AG04449 (cell line): Measurements from ENCODE around the gene EXOC6B.

Source experiments
- CTCF ChIA-PET: fragments of 350-600 bp; formaldehyde crosslinking; extraction: SDS; loops from one replicate; lab custom pipeline; 2021; ENCODE audit warnings: antibody characterized with exemption; lab: Yijun Ruan, JAX
- POLR2A ChIA-PET: fragments of 400-600, 350-600 bp; formaldehyde crosslinking; extraction: SDS; loops from one replicate; lab custom pipeline; 2020; ENCODE audit warnings: antibody characterized with exemption, inconsistent platforms; lab: Yijun Ruan, JAX
- DNase-seq: peaks from one replicate; pipeline ENCODE4 v3.0.0-alpha.2; 2010; ENCODE audit warnings: low read depth, low spot score
- H3K4me3 ChIP-seq: 2 replicates; pipeline ENCODE4 v1.5.1; 2011; ENCODE audit warnings: low read depth, mild to moderate bottlenecking, control low read depth, low read length
- CTCF ChIP-seq: IDR thresholded peaks from one replicate; pipeline ENCODE4 v1.5.1; 2011; ENCODE audit warnings: mild to moderate bottlenecking, moderate library complexity, low read length, control low read depth, inconsistent platforms; ENCODE audit not compliant: insufficient read depth; ENCODE audit errors: missing control alignments

Gene EXOC6B

GRCh38 chr2:72367530-72368225 lies 458.2 kb downstream of the EXOC6B start:
- H3K4me3 ChIP-seq = no peak overlapping the region
- peak; percentile 61 for TF ChIP-seq CTCF
- CTCF ChIA-PET = interaction anchor here (1.0 to 1.1 kb wide), 3 partner anchors 8 to 43 kb away, joined by 4 read pairs; no protein-coding TSS in a partner anchor
- DNase-seq = peak; percentile 89
- POLR2A ChIA-PET = interaction anchor here (0.6 kb wide), 1 partner anchor 238 kb away, joined by 3 read pairs; no protein-coding TSS in a partner anchor

GRCh38 chr2:72363406-72363805 lies 462.4 kb downstream of the EXOC6B start:
- no peak for TF ChIP-seq CTCF
- ChIA-PET POLR2A (no interaction called here), CTCF (no interaction called here)
- no peak overlapping the region for H3K4me3 ChIP-seq
- DNase-seq = no peak

- ChIA-PET POLR2A (no interaction called here), CTCF (no interaction called here)
- no peak for DNase-seq
- no peak for TF ChIP-seq CTCF
- no peak overlapping the region for H3K4me3 ChIP-seq
These were observed 463.1 kb downstream of the EXOC6B start for GRCh38 chr2:72362733-72363132.

GRCh38 chr2:72361521-72361920 lies 464.3 kb downstream of the EXOC6B start:
- no peak for TF ChIP-seq CTCF
- no peak overlapping the region for H3K4me3 ChIP-seq
- CTCF ChIA-PET = no interaction called here
- POLR2A ChIA-PET = interaction anchor here (0.6 kb wide), 1 partner anchor 157 kb away, joined by 3 read pairs; no protein-coding TSS in a partner anchor
- no peak for DNase-seq

GRCh38 chr2:72361042-72361441 lies 464.8 kb downstream of the EXOC6B start:
- ChIA-PET CTCF (no interaction called here), POLR2A (no interaction called here)
- TF ChIP-seq CTCF = no peak
- H3K4me3 ChIP-seq = no peak overlapping the region
- no peak for DNase-seq

GRCh38 chr2:72350852-72351251 lies 475.0 kb downstream of the EXOC6B start:
- no peak for TF ChIP-seq CTCF
- POLR2A ChIA-PET = no interaction called here
- DNase-seq = no peak
- no peak overlapping the region for H3K4me3 ChIP-seq
- CTCF ChIA-PET = interaction anchor here (0.7 kb wide), 1 partner anchor 9 kb away, joined by 3 read pairs; no protein-coding TSS in a partner anchor
